Stimulated activated CD4-positive, alpha-beta T cell treated with anti-CD3 and anti-CD28 coated beads, Interleukin-12 subunit alpha, Interleukin-12 subunit beta, amount 100 ng/mL, for 4 hours (primary cell): ENCODE results near the gene MGMT.

ENCODE experiments used
- DNase-seq: peaks from one replicate; pipeline ENCODE4 v3.0.0-alpha.2; 2020

The MGMT gene

DNA sequence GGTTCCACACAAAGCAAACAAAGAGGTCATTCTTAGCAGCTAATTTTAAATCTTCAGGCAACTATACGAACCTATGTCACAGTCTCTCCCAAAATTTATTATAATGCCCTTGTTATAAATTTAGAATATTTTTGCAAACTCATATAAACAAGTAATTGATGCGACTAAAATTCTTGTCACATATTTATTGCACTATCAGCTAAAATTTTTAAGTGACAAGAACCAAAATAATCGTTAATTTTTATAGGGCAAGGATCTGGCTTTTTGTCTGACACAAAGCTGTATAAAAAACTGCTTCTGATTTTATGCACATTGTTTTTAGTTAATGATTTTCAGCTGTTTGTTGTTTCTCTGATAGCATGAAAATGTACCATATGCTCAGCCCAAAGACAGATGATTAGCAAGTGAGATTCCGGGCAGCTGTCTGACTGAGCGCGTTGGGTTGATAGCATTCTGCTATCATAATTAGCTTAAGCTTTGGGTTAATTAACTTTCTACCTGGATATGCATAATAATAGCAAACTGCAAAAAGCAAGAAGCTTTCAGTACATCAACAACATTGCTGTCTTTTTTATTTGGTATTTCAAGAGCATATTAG is 136.0 kb downstream of the MGMT start:
- DNase-seq, result no peak

DNA sequence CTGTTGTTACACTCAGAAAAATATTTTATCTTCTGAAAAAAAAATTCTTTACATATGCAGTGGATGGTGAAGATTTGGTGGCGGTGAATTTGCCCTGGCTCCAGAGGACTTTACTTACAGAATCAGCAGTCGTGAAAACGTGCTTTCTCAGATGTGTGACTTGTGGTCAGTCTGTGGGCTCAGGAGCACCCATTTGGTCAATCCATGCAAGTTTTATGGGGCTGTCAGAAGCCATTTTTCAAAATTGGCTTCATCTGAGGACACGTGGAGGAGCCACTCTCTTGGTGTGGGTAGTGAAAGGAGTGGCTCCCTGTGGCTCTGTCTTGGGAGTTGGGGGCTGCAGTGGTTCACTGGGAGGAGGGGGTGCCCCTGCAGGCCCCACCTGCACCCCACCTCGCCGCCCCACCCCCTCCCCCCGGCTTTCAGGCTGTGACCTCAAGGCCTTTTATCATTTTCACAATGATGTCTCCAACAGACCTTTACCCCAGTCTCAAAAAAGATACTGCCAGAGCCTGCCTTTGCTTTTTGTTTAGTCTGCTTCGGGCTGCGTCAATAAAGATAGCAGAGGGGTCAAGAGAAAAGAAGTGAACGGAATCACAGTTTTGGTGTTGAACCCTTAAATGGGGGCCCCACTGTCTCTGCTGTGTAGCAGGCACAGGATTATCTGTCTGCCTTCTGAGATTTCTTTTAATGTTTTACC is 137.4 kb downstream of the MGMT start:
- DNase-seq, result no peak

DNA sequence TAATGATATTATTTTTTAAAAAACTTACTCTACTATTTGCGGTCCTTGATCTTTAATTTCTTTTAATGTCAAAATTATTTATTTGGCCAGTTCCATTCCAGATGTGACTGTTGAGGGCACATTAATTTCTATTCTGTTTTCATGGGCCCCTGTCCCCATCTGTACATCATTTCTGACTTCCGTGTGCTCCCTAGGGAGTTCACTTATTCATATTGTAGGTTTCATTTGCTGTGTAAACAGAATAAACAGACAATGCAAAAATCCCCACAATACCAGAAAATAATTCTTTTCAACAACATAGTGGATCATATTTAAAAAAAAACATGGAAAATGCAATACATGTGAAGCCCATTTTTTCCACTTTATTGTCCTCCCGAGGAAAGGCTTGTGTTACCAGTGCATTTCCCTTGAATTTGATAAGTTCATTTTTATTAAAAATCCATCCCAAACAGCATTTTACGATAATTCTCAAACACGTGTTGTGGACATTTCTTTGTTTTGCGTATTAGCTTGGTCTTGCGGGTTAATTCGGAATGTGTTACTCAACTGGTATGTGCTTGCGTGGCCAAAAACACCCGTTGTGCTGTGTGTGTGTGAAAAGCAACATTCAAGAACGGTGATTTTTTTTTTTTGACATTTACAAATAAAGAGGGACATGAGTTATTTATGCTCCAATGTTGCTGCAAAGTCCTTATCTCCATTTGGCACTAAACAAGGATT is 138.4 kb downstream of the MGMT start:
- no peak for DNase-seq

DNA sequence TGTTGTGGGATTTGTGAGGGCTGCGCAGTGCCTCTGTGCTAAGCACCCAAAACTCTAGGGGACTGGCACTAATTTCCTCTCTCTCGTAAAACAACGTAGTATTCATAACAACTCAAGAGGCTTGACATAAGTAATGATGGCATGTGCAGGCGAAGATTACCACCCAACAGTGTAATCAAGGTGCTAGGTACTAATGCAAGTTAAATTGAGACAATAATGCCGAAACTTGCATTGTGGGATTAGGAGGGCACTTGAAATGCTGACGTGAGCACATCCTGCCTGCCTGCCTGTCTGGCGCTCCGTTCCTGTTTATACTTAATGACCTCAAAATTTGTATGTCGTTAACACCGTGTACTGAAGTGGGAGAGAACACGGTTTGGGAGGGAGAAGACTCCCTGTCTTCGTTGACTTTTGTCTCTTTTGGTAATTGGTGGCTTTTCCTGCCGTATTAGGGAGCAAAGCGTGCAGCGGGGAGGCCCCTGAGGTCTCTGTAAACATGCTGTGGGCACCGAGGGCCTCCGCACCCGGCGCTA is 139.0 kb downstream of the MGMT start:
- DNase-seq, result no peak

DNA sequence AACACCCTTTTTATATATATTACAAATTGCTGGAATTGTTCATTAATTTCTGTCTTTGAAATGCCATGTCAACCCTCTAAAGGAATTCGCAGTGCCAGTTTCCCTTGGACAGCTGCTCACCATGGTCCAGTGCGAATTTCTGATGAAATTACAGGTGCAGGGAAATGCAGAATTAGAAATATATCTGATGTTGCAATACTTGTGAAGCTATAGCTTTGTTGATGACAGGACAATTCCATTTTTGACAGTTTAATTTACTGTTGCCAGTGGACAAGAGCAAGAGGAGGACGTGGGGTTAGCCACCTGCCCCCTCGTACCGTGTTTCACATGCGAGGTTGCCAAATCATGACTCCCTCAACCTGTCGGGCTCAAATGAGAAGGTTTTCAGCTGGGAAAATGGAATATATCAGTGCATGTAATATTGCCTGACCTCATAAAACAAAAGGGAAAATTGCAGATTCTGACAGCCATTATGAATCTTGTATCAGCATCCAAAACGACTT is 140.6 kb downstream of the MGMT start:
- no peak for DNase-seq

DNA sequence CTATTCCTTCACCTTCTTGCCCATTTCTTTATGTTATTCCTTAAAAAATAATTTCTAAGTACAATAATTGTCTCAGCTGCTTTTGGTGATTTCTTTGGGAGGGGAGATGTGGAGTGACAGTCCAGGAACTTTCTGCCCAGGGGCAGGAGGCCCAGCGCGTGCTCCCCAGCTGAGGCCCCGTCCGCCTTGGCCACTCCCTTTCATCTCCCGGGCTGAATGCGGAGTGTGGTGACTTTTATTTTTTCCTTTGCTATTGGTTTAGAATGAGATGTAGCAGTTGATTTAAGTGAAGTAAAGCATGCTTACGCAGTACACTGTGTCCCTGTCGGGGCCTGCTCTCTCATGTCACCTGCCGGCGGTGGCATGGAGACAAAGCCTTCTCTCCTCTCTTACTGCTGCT is 141.6 kb downstream of the MGMT start:
- no peak for DNase-seq

DNA sequence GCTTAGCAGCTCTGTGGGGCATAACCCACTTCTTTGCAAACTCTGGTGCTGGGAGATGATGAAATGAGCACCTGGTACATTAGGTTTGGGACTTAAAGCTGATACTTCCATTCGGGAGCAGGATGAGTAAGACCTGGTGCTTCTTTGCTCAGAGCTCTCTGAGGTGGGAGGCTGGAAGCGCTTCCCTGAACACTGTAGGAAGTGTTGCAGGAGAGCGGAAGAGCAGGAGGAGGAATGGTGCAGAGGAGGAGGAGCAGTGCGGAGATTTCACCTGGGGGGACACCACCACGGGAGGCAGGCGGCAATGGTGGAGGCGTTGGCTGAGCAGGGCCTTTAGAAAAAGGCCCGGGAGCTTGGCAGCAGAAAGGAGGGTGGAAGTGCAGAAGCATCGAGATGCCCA is 142.5 kb downstream of the MGMT start:
- DNase-seq, result no peak

DNA sequence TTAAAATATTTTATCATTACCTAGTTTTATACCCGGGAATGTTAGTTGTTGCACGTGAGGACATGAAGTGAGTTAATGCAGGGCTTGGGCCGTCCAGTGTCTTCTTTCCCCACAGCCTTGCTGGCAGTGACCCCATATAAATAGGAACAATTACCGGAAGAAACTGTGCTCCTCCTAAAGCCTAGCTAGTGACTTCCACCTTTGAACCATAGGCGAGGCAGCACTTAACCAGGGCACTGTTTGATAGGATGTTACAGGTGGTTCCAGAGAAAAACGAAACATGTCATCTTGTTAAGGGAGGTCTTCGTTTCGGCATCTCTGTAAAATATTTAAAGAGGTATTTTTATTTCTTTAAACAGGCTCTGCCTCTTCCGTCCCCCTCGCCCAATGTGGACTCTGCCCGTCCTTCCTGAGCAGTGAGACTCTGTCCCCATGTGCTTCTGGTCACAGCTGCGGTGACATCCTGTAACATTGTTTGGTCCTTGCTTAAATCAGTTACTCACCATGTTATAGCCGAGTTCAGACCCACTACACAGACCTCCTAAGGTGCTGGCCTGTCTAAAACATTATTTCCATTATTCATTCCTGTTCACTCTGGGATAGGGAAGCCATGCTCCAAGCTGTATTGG is 145.6 kb downstream of the MGMT start:
- no peak for DNase-seq

DNA sequence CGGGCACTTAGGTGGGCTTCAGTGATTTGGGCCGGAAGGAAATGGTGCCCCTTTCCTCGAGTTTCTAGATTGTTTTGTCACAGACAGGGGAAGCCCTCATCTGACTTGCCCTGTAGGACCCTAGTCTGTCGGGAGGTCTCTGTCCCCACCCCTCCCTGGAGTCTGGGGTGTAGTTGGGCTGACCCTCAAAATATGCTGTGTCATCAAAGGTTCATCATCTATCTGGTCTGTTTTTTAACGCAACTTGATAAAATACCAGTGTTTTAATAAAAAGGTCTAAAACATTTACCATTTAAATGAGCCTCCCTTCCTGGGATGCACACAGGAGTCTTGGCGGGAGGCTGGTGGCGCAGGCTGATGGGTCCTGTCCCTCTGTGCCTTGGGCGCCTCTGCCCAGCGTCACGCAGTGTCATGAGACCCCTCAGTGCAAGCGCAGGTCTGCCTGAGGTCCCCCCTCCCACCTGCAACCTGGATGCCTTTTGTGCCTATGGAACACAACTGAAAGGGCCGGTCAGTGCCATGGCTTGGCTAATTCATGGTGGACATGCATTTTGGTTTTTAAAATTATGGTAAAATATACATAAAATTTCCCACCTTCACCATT is 146.4 kb downstream of the MGMT start:
- no peak for DNase-seq

DNA sequence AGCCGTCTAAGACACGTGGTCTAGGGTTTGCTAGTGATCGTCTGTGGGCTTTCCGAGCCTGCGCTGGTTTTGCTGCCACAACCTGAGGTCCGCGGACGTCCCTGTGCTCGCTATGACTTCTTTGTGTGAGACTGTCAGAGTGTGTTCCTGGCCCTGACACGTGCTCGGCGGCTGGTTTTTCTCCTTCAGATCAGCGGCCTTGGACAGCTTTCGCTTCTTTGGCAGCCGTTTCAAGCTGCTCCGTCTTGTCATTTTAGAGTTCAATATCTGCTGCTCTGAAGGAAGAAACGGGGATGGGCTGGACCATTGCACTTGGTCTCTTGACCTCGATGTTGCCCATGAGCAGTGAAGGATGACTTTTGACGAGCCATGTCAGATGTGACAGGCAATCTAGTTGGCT is 147.3 kb downstream of the MGMT start:
- DNase-seq, result no peak

DNA sequence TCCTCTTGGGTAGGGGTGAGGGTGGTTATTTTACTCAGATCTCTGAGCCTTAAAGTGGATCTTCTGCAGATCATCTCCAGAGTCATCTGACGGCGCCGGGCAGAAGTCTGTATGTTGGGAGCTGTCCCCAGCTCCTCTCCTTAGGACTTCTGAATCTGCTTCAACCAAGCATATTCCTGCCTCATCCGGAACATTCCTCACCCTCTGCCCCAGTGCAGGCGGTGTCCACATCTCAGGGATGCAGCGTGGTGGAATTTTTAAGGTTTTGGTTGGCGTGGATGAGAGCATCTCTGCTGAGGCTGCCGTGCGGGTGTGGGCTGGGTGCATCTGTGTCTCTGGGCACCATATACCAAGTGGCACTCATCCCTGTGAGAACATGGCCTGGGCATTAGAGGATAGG is 148.3 kb downstream of the MGMT start:
- DNase-seq, result no peak

DNA sequence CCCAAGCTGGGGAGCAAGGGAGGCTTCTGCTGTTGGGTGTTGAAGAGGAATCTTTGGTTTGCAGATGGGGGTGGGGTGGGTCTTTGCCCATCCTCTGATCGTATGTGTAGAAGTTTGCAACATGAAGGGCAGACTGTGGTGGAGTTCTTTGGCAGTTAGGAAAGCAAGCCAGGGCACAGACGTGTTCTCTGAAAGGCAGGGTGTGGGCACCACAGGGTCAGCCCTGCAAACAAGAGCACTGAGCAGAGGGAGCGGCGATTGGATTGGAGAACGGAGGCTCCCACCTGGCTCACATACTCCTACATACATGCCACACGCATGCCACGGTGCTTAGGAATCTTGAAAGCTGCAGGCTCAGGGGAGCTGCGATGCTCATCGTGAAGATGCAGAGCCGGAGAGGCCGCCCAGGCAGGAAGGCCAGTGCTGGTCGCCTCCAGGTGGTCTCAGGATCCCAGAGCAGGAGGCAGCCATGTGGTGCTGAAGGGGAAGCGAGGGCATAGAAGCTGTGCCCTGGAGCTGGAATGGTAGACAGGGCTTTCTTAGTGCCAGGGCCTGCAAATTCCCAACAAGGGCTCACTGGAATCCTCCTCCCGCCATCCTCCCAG is 149.0 kb downstream of the MGMT start:
- no peak for DNase-seq

DNA sequence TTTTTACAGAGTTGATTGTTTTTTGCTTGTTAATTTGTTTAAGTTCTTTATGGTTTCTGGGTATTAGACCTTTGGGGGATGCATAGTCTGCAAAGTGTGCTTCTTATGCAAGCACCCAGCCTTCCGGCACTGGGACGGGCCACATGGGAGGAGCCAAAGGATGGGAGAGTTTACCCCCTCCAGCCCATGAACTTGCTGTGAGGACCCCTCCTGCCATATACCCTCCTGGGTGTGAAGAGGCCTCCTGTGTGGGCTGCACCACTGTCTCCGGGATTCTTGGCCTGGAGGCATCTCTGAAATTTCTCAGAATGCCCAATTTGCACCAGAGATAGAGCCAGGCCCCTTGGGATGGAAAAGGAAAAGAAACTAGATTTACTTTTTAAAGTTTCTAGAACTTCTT is 150.7 kb downstream of the MGMT start:
- DNase-seq, result no peak

DNA sequence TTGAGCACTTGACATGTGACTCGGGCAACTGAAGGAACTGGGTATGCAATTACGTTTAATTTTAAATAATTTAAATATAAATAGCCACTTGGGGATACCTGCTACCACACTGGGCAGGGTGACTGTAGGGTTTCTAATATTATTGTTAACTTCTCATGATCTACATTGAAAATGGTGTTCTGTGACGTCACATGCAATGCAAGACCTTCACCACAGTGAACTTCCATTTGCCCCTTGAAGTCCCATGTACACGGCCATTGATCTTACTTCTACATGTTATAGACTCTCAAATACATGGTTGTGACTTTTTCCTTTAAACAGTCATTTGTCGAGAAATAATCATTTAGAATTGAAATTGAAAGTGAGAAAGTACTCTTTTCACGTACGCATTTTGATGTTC is 154.0 kb downstream of the MGMT start:
- no peak for DNase-seq

DNA sequence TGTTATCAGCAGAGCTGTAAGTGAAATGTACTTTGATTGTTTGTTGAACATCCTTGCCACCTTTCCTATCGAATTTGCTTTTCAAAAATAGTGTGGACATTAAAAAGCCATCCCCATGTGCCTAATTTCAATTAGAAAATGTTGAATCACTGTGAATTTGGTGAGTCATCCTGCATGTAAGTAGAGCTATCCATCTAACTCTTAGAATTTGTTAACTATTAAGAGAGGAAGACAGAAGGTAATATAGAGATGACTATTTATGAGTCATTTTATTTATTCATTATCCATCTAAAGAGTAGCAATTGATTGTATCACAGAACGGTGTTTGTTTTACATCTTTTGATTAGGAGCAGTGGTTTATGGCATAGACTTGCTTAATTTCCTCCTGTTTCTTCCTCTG is 154.7 kb downstream of the MGMT start:
- DNase-seq, result no peak

DNA sequence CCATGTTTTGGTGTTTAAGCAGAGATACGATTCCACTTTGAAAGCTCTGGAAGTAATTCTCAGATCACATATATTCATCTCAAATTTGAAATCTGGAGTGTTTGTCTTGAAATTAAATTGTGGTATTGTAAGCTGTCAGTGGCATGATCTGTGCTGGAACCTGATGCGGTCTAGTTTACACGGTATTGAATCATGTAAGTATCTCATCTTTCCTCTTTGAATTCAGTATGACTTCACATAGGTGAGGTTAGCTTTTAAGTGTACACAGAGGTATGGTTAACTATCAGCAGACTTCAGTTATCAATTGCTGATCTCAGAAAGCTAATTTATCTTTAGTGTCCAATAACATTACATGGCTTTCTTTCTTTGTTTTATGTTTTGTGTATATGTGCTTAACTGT is 155.2 kb downstream of the MGMT start:
- DNase-seq, result no peak

DNA sequence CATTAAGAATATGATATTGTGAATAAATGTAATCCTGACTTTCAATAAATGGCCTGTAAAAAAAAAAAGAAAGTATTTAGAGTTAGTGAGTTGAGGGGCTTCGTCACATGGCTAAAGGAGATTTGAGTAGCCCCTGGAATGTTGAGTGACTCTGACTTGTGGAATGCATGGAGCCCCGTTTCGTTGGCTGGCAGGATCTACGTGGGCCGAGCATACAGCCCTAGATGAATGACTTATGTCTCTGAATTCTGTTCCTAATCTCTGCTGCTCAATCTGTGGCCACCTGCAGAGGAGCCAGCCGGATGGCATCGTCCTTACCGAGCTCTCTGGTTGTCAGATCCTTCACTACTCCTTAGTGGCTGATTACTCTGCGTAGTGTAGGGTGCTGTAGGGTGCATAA is 155.7 kb downstream of the MGMT start:
- DNase-seq, result no peak

DNA sequence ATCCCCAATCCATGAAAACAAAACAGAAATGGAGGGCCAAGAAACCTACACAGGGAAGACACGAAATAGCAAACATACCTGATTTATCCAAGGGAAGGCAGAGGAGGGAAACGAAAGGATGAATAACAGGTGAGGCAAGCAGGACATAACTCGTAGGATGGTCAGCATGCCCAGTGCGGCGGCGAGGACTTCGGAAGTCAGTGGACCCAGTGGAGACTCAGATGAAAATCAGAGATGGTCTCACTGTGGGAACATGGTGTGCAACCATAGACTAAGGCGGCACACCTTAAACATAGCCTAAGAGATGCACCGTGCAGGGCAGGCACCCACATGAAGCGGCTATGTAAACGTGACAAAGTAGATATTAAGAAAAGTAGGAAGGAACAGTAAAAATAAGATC is 157.5 kb downstream of the MGMT start:
- no peak for DNase-seq

DNA sequence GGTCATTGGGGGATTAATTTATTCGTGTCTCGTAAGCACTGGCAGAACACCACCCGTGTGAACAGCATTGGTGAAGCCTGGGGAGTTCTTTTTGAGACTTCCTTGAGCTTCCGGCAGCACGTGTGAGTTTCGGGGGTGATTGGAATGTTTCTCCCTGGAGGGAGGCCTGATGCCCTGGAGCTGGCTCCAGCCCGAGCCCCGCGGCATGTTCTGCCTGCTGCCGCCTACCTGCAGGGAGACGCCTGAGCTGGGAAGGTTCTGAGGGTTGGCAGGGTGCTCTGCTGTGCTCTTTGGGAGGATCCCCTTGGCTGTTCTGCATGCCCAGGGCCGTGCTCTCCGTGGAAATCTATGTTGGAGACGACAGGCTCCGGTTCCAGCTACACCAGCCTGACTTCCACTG is 159.3 kb downstream of the MGMT start:
- DNase-seq, result no peak

DNA sequence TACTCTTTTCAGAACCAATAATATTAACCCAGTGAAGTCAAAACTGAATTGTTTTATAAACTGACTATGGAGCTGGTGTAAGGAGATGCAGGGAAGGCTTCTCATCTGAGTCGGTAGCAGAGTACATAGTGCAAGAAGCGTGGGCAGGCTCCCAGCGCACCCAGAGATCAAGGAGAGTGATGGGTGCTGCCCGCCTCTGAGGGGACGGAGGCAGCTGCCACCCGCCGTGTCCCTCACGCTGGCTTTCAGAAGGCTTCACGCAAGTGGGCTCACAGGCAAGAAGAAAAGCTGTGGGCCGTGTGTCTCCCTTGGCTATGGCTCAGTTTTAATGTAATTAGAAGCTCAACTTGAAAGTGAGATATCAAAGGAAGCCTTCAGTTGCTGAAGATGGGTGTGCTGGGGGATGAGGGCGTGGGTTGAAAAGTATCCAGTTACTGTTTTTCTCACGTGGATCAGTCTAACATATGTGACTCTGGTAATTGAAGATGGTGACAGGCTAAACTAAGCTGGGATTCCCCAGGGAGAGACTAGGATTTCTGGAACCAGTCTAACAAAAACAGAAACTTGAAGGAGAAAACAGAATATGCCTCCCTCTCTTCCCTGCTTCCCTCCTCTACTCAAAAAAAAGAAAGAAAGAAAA is 159.9 kb downstream of the MGMT start:
- no peak for DNase-seq

DNA sequence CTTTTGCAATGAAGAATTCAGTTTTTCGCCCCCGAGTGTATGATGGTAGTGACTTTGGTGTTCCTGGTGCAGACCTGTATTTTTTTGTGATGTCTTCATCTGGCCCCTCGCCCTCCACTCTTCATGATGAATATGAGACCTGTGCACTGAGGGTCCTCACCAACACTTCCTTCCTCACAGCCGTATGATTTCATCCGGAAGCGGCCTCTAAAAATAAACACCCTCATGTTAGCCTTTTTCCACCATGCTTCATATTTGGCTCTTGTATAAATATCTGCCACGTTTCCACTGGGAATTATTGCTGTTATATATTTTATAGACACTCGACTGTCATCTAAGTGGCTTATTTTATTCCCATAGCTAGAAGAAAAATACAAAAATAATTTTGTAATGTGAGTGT is 160.4 kb downstream of the MGMT start:
- DNase-seq, result no peak

DNA sequence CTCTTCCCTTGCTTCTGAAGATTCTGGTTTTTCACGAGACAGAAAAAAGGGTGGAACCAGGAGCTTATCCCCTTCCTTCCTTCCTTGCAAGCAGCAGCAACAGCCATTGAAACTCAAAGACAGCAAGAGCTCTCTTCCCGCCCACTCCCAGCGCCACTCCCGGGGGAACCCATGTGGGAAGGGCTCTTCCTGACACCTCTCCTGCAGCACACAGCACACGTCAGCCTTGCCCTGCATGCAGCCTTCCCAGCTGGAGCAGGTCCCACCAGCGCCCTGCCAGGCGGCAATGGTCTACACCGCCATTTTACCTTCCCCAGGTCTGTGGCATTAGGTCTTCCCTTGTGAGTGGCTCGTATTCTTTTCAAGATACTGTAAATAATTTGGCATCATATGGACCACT is 161.8 kb downstream of the MGMT start:
- DNase-seq, result no peak
